Neural crest cell (in vitro differentiated cells): ENCODE measurements around the gene ANKK1. TPM values are rescaled to one million over a fixed set of nuclear protein-coding genes. Genes with fewer than 3 reads are reported as not detected.

Experiments
- DNase-seq: peaks from one replicate; pipeline ENCODE4 v3.0.0; 2021; ENCODE audit warnings: low read depth, mixed read lengths, low spot score
- H3K27ac Mint-ChIP-seq: one replicate; pipeline ENCODE4 v1.8.0; 2021; ENCODE audit warnings: mild to moderate bottlenecking, mixed read lengths; ENCODE audit not compliant: unreplicated experiment
- H3K27me3 Mint-ChIP-seq: 2 replicates; pipeline ENCODE4 v1.8.0; 2021; ENCODE audit warnings: low read depth, mild to moderate bottlenecking, mixed read lengths
- H3K36me3 Mint-ChIP-seq: 2 replicates; pipeline ENCODE4 v1.8.0; 2021; ENCODE audit warnings: low read depth, mild to moderate bottlenecking, mixed read lengths
- H3K4me1 Mint-ChIP-seq: 2 replicates; pipeline ENCODE4 v1.8.0; 2021; ENCODE audit warnings: mixed read lengths
- H3K4me3 Mint-ChIP-seq: one replicate; pipeline ENCODE4 v1.8.0; 2021; ENCODE audit warnings: mild to moderate bottlenecking, mixed read lengths
- H3K9me3 Mint-ChIP-seq: 2 replicates; pipeline ENCODE4 v1.8.0; 2021; ENCODE audit warnings: mixed read lengths
- CTCF ChIP-seq: fragments of 200-600 bp; sonication (generic); conservative IDR thresholded peaks from 2 replicates; pipeline ENCODE4 v1.5.0; 2021; ENCODE audit warnings: antibody characterized with exemption, mild to moderate bottlenecking
- total RNA-seq: library from RNA; stranded (reverse); gene quantifications from 2 replicates; pipeline ENCODE4 v1.2.1, GENCODE V29; 2021

The ANKK1 gene
- total RNA-seq, 1 donor from 2014 or later: 0.09 TPM

- Mint-ChIP-seq H3K4me3 (no peak overlapping the region), H3K4me1 (peaks cover 3% of the 10 kb centered on the region), H3K9me3 (no peaks in the 10 kb centered on the region), H3K27me3 (no peaks in the 10 kb centered on the region), H3K27ac (no peak overlapping the region), H3K36me3 (no peaks in the 10 kb centered on the region)
- TF ChIP-seq CTCF: no peak
- DNase-seq: no peak
Measured at GRCh38 chr11:113435190-113435968, 47.8 kb downstream of the ANKK1 start.

GRCh38 chr11:113436672-113437252 lies 49.2 kb downstream of the ANKK1 start:
- no peak for TF ChIP-seq CTCF
- no peak overlapping the region for H3K27ac Mint-ChIP-seq
- peaks cover 3% of the 10 kb centered on the region for H3K4me1 Mint-ChIP-seq
- H3K27me3 Mint-ChIP-seq: no peaks in the 10 kb centered on the region
- H3K36me3 Mint-ChIP-seq: no peaks in the 10 kb centered on the region
- H3K4me3 Mint-ChIP-seq: no peak overlapping the region
- H3K9me3 Mint-ChIP-seq: no peaks in the 10 kb centered on the region
- no peak for DNase-seq

GRCh38 chr11:113440816-113441215 lies 53.2 kb downstream of the ANKK1 start:
- H3K36me3 Mint-ChIP-seq: no peaks in the 10 kb centered on the region
- H3K4me1 Mint-ChIP-seq: no peaks in the 10 kb centered on the region
- no peak for TF ChIP-seq CTCF
- H3K9me3 Mint-ChIP-seq: no peaks in the 10 kb centered on the region
- DNase-seq: no peak
- H3K27ac Mint-ChIP-seq: no peak overlapping the region
- peaks cover 2% of the 10 kb centered on the region for H3K27me3 Mint-ChIP-seq
- no peak overlapping the region for H3K4me3 Mint-ChIP-seq

- peaks cover 6% of the 10 kb centered on the region for H3K27me3 Mint-ChIP-seq
- no peak overlapping the region for H3K4me3 Mint-ChIP-seq
- no peak for TF ChIP-seq CTCF
- H3K27ac Mint-ChIP-seq: peak overlapping the region; percentile 37
- no peaks in the 10 kb centered on the region for H3K9me3 Mint-ChIP-seq
- DNase-seq: no peak
- H3K4me1 Mint-ChIP-seq: no peaks in the 10 kb centered on the region
- no peaks in the 10 kb centered on the region for H3K36me3 Mint-ChIP-seq
Measured at GRCh38 chr11:113444502-113445123, 57.0 kb downstream of the ANKK1 start.

- Mint-ChIP-seq H3K4me1 (no peaks in the 10 kb centered on the region), H3K36me3 (no peaks in the 10 kb centered on the region), H3K27ac (no peak overlapping the region), H3K27me3 (peaks cover 11% of the 10 kb centered on the region), H3K9me3 (no peaks in the 10 kb centered on the region), H3K4me3 (no peak overlapping the region)
- no peak for DNase-seq
- no peak for TF ChIP-seq CTCF
Measured at GRCh38 chr11:113446112-113446511, 58.5 kb downstream of the ANKK1 start.
